Panc1 (cell line): Measurements from ENCODE around the gene BTBD9. TPM values are rescaled to one million over a fixed set of nuclear protein-coding genes. Genes with fewer than 3 reads are reported as not detected.

Experiments used
- ATAC-seq: fragments of 200-7000 bp; cut with Tn5 transposase; 2 replicates; pipeline ENCODE4 v1.9.1; 2020; ENCODE audit warnings: mild to moderate bottlenecking, moderate library complexity
- BruUV-seq: library from RNA; stranded (reverse); fragments of 400-500 nt; replicated peaks from 2 replicates; lab custom pipeline; 2021; lab: Mats Ljungman, UMichigan
- CTCF ChIA-PET: fragments of 300-600 bp; sonication (Branson Sonifier 250); formaldehyde crosslinking; loops from one replicate; lab custom pipeline; 2022; ENCODE audit warnings: antibody characterized with exemption; lab: Charles Lee
- POLR2A ChIA-PET: fragments of 300-600 bp; sonication (Branson Sonifier 250); formaldehyde crosslinking; loops from one replicate; lab custom pipeline; 2022; ENCODE audit warnings: antibody characterized with exemption; lab: Charles Lee
- DNase-seq: peaks from one replicate; pipeline ENCODE4 v3.0.0-alpha.2; 2010; ENCODE audit warnings: low read depth, low spot score
- H3K27ac ChIP-seq: 2 replicates; pipeline ENCODE4 v1.5.1; 2011; ENCODE audit warnings: mild to moderate bottlenecking, low read length, inconsistent platforms
- H3K27me3 ChIP-seq: fragments of 200-500 bp; sonication (Bioruptor generic); 2 replicates; pipeline ENCODE4 v1.6.0; 2014; ENCODE audit warnings: low read length, inconsistent platforms; ENCODE audit not compliant: control insufficient read depth, insufficient read depth
- H3K36me3 ChIP-seq: fragments of 200-500 bp; sonication (Bioruptor generic); 2 replicates; pipeline ENCODE4 v1.5.1; 2014; ENCODE audit warnings: inconsistent platforms, mild to moderate bottlenecking, low read length, moderate library complexity; ENCODE audit not compliant: control insufficient read depth, insufficient read depth
- H3K4me1 ChIP-seq: 2 replicates; pipeline ENCODE4 v1.5.1; 2011; ENCODE audit warnings: inconsistent platforms, mild to moderate bottlenecking, low read length, moderate library complexity; ENCODE audit not compliant: control insufficient read depth, insufficient read depth
- H3K4me3 ChIP-seq, 2 experiments: 2 replicates each; pipeline ENCODE4 v1.5.1; 2011 to 2012; ENCODE audit warnings: low read depth in 2 of 2, low read length in 2 of 2, mild to moderate bottlenecking in 2 of 2, inconsistent platforms in 1 of 2, moderate library complexity in 1 of 2
- H3K9me3 ChIP-seq: fragments of 200-500 bp; sonication (Bioruptor generic); 2 replicates; pipeline ENCODE4 v1.5.1; 2014; ENCODE audit warnings: low read depth, mild to moderate bottlenecking, inconsistent platforms, low read length, moderate library complexity; ENCODE audit not compliant: control insufficient read depth, insufficient read depth
- CTCF ChIP-seq: fragments of 450-650 bp; IDR thresholded peaks from 2 replicates; pipeline ENCODE4 v1.5.1; 2017; ENCODE audit warnings: mild to moderate bottlenecking
- POLR2AphosphoS5 ChIP-seq: IDR thresholded peaks from 2 replicates; pipeline ENCODE4 v1.6.1; 2012; ENCODE audit warnings: mild to moderate bottlenecking, low read depth, low read length, moderate library complexity
- REST ChIP-seq, 2 experiments: IDR thresholded peaks; 2 replicates each; pipeline ENCODE4 v1.6.1; 2011 to 2012; ENCODE audit warnings: low read depth in 2 of 2, control low read depth in 1 of 2, low read length in 1 of 2, mild to moderate bottlenecking in 1 of 2, moderate library complexity in 1 of 2; ENCODE audit not compliant: insufficient read depth in 1 of 2
- SIN3A ChIP-seq: IDR thresholded peaks from 2 replicates; pipeline ENCODE4 v1.6.1; 2012; ENCODE audit warnings: low read depth, mild to moderate bottlenecking, low read length, moderate library complexity, borderline replicate concordance; ENCODE audit not compliant: insufficient read depth
- TCF7L2 ChIP-seq: IDR thresholded peaks from 2 replicates; pipeline ENCODE4 v1.6.1; 2011; ENCODE audit warnings: mild to moderate bottlenecking, low read depth, low read length, inconsistent platforms
- in situ Hi-C: cut with HindIII; loops from 2 replicates; pipeline ENCODE4 v1.10.0; 2016; ENCODE audit warnings: low sequenced_read_pairs, low pct_unique_long_range_greater_than_20kb
- intact Hi-C: fragments of 100-400 bp; cut with micrococcal nuclease; formaldehyde crosslinking; loops from one replicate; pipeline ENCODE4 v1.10.0; 2022; ENCODE audit not compliant: unreplicated experiment
- total RNA-seq: library from RNA; stranded (reverse); gene quantifications from one replicate; pipeline ENCODE4 v1.2.1, GENCODE V29; 2021; ENCODE audit not compliant: unreplicated experiment

The BTBD9 gene
- total RNA-seq, 1 experiment from 2014 or later = 12.8 TPM

- POLR2A ChIA-PET = interaction anchor here (0.6 to 0.7 kb wide), 2 partner anchors 15 to 130 kb away, joined by 5 read pairs; no protein-coding TSS in a partner anchor
- H3K9me3 ChIP-seq = no peaks in the 10 kb centered on the region
- DNase-seq = no peak
- H3K4me3 ChIP-seq = no peak overlapping the region
- H3K27me3 ChIP-seq = no peaks in the 10 kb centered on the region
- intact Hi-C loops = no loop called here
- in situ Hi-C loops = no loop called here
- BruUV-seq = no TSS peak
- TF ChIP-seq POLR2AphosphoS5 (no peak), TCF7L2 (no peak), REST (IDR thresholded peaks at IDR 0.05; ENCODE audit: insufficient read depth in 1 of 2, low read depth in 2 of 2, low read length in 1 of 2) (no peak), SIN3A (no peak), CTCF (no peak)
- H3K4me1 ChIP-seq = no peaks in the 10 kb centered on the region
- no peak for ATAC-seq
- peaks cover 2% of the 10 kb centered on the region; the same call in 1 of the 2 replicates for H3K36me3 ChIP-seq
- H3K27ac ChIP-seq = no peak overlapping the region
- CTCF ChIA-PET = no interaction called here
Measured at GRCh38 chr6:38118791-38119365, 520.9 kb downstream of the BTBD9 start.

Other genes with a start within 250 kb of the BTBD9 start
- gene GLO1, start 63.2 kb upstream of the BTBD9 start, total RNA-seq = 125 TPM
- gene DNAH8, start 75.4 kb upstream of the BTBD9 start, total RNA-seq = not detected